ENCODE measurements around the gene PHKB.

DNA sequence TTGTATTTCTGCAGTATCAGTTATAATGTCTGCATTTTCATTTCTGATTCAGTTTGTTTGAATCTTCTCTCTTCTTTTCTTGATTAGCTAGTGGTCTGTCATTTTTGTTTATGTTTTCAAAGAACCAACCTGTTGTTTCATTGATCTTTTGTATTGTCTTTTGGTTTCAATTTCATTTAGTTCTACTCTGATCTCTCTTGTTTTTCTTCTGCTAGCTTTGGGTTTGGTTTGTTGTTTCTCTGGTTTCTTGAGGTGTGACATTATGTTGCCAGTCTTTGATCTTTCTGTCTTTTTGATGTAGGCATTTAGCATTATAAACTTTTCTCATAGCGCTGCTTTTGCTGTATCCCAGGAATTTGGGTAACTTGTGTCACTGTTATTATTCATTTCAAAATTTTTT, 107.2 kb downstream of the PHKB start:
- TF ChIP-seq, protein P1, sequence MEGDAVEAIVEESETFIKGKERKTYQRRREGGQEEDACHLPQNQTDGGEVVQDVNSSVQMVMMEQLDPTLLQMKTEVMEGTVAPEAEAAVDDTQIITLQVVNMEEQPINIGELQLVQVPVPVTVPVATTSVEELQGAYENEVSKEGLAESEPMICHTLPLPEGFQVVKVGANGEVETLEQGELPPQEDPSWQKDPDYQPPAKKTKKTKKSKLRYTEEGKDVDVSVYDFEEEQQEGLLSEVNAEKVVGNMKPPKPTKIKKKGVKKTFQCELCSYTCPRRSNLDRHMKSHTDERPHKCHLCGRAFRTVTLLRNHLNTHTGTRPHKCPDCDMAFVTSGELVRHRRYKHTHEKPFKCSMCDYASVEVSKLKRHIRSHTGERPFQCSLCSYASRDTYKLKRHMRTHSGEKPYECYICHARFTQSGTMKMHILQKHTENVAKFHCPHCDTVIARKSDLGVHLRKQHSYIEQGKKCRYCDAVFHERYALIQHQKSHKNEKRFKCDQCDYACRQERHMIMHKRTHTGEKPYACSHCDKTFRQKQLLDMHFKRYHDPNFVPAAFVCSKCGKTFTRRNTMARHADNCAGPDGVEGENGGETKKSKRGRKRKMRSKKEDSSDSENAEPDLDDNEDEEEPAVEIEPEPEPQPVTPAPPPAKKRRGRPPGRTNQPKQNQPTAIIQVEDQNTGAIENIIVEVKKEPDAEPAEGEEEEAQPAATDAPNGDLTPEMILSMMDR (optimal IDR thresholded peaks at IDR 0.05 in 1 of 3, IDR thresholded peaks at IDR 0.05 in 1 of 3, conservative IDR thresholded peaks at IDR 0.05 in 1 of 3; ENCODE audit: extremely low read depth in 1 of 3, insufficient read depth in 2 of 3, low read length in 3 of 3), result no peak
- no peak for TF ChIP-seq EZH2 (IDR thresholded peaks at IDR 0.05; ENCODE audit: low read length)
